Occipital lobe (tissue), 2 donors: ENCODE data around the gene APBA2. TPM values are rescaled to one million over a fixed set of nuclear protein-coding genes. Genes with fewer than 3 reads are reported as not detected.
"Not testable (repeated sequence)": the region's sequence is repeated elsewhere in the genome, so short reads cannot be mapped to it uniquely, and the experiment has no call there.

Source experiments
- DNase-seq: peaks from one replicate; lab custom pipeline; 2025; lab: John Stamatoyannopoulos, UW
- total RNA-seq: library from RNA; depleted of rRNA; stranded (reverse); fragments of >200 nt; gene quantifications from one replicate; pipeline ENCODE4 v1.2.3, GENCODE V29; 2014

APBA2 gene
- total RNA-seq, 1 donor from 2014 or later, result 108 TPM

DNA sequence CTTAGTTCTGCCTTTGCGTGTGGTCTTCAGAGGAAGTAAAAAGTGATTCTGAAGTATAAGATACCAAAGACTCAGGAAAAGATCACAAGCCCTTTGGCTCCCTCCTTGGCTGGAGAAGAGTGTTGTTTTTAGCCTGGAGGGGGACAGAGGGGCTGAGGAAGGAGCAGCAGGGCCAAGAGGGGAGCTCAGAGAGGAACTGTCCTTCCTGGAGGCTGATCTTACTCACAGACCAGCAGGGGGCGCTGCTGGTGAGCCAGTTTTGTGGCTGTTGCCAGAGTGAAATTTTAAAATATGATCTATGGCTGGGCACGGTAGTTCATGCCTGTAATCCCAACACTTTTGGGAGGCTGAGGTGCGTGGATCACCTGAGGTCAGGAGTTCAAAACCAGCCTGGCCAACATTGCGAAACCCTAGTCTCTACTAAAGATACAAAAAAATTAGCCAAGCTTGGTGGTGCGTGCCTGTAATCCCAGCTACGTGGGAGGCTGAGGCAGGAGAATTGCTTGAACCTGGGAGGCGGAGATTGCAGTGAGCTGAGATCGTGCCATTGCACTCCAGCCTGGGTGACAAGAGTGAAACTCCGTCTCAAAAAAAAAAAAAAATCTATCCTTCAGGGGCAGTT lies 216.5 kb downstream of the APBA2 start:
- not testable (repeated sequence) for DNase-seq

DNA sequence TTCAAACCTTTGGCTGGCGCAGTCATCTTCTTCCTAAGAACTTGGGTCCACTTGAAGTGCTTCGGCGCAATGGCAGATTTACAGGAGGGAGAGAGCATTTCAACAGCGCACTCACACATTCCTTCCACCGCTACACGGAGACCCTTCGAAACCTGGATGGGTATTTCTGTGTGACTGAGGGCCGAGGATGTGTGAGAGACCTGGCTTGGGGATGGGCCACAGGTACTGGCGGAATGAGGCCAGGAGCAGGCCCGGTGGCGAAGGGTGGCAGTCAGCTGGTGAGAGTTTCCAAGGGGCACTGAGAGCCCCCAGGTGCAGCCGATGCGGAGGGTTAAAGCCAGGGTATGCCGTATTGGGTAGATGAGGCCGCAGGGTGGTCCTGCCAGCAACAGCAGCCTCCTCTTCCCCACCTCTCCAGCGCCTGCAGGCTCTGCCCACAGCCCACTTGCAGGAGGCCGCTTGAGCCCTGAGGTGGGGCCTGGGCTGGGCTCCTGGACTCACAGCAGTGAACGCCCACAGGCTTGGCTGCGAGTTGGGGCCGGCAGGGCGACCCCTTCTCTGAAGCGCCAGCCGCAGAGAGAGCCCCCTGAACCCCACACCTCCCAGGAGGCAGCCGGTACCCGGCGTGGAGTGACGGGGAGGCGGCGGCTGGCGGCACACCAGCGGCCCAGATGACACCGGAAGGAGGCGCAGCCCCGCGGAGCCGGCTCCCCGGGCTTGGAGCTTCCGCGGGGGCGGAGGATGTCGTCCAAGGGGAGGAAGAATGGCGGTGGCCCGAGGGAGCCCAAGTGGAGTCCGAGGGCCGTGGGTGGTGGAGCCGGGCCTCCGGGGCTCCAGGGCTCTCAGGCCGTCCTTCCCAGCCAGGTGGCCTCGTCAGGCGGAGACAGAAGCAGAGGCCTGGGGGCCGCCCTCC lies 217.4 kb downstream of the APBA2 start:
- no peak for DNase-seq

DNA sequence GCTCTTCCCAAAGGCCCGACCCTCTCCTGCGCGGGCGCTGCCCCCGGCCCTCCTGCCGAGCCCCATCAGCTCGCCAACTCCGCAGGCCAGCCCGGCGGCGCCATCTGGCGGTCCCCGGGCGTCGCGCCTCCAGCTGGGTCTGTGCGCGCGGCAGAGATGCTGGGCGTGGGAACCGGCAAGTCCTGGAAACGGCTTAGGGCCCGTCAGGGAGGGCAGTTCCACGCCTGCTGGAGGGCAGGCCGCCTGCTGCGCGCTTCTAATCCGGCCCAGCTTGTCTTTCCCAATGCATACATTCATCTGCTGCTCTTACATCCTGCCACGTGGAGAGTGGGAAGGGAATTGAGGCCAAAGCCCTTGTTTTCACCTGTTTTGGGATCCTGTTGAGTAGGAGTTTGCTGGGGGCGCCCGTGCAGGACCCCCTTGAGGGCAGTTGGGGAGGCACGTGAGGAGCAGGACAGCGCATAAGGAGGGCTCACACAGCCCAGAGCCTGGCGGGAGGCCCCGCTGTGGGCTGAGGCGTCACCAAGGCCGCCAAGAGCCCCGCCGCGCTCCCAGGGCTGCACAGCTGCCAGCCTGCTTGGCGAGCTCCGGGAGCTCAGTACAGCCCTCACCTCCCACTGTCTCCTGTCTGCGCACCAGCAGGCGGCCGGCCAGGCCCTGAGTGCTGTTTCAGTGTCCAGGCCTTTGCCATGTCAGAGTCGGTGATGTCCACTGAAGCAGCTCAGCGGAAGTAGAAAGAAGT lies 218.2 kb downstream of the APBA2 start:
- peak; percentile 69 for DNase-seq

DNA sequence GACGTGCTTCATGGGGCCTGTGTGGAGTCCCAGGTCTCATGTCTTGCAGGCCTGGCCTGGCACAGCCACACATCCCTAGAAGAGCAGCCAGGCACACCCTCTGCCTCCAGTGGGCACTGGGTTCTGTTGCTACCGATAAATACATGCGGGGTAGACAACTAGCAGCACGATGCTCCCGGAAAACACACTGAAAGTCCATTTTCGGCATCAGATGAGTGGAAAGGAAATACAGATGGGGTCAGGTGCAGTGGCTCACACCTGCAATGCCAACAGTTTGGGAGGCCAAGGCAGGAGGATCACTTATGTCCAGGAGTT lies 218.7 kb downstream of the APBA2 start:
- DNase-seq, result no peak

DNA sequence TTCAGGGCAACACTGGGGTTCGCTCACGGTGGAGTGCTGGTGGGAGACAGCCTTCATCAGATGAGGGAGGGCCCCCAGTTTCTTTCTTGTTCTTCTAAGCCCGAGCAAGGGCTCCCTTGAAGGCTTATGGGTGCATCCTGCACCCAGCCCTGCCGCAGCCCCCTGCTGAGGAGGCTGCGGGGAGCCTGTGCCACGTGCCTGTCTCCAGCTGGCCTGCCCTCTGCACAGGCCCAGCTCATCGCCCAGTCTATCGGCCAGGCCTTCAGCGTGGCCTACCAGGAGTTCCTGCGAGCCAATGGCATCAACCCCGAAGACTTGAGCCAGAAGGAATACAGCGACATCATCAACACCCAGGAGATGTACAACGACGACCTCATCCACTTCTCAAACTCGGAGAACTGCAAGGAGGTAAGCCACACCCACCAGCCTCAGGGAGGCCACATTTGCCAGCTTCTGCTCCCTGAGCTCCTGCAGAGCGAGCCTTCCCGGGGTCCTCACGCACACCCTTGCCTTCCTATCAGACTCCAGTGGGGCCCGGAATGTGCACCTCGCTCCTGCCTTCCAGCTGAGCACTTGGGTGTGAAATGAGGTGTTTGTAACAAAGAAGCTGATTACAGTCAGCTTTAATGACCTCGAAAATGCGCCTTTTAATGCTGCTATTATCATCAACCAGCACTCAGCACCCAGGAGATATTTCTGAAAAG lies 219.5 kb downstream of the APBA2 start:
- DNase-seq, result no peak

DNA sequence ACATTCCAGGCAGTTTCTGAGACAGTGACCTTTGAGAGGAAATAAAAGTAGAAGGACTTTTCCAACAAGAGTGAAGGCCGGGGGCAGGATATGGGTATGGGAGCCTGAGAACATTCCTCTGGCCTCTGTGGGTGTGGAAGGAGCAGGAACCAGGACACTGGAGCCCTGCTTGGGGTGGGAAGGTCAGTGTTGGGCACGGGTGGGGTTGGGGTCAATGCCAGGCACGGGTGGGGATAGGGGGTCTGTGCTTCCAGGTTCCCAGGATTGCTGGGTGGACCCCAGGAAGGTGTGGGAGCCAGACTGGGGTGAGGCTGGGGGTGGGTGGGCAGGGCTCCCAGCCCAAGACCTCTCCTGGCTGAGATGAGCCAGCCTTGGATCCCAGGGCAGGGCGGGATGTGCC lies 220.3 kb downstream of the APBA2 start:
- DNase-seq, result no peak

DNA sequence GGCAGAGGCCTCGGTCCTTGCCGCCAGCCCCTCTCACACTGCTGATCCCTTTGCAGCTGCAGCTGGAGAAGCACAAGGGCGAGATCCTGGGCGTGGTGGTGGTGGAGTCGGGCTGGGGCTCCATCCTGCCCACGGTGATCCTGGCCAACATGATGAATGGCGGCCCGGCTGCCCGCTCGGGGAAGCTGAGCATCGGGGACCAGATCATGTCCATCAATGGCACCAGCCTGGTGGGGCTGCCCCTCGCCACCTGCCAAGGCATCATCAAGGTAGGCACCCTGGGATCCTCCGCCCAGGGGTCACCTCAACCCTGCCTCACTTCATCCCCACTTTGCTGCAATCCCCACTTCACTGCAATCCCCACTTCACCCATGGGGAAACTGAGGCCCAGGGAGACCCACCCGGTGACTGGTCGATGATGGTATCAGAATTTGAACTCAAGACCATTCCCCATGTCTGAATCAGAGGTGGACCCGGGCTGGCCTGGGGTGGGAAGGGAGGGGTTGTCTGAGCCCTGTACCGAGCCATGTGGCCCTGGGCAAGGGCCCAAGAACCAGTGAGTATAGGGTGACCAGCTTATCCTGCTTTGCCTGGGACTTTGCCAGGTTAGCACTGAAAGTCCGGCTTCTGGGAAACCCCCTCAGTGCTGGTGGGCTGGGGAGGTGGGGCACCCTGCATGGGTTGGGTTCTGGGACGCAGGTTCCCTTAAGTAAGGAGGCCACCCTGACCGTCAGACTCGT lies 220.9 kb downstream of the APBA2 start:
- DNase-seq, result no peak

DNA sequence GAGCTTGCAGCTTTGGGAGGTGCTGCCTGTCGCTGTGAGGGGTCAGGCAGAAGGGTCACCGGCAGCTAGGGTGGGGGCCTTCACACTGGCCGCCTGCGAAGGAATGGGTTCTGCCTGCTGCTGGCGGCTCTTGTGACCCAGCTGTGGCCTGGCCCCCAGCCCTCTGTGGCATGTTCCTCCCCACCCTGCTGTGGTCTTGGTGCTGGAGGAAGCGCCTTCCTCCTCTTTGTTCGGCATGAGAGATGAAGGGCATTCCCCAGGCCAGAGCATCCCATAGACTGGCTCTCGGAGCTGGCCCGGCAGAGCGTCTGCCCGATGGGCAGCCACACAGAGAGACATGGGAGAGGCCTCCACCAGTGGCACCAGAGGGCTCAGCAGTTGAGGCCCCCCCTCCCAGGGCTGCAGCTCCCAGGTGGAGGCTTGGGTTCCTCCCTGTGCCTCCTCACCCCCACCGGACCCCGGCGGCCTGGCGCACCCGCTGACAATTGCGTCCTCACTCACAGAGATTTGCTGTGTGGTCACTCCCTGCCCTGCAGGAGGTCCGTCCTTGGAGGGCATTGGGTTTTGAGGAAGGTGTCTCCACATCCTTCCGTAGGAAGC lies 221.6 kb downstream of the APBA2 start:
- DNase-seq, result no peak

DNA sequence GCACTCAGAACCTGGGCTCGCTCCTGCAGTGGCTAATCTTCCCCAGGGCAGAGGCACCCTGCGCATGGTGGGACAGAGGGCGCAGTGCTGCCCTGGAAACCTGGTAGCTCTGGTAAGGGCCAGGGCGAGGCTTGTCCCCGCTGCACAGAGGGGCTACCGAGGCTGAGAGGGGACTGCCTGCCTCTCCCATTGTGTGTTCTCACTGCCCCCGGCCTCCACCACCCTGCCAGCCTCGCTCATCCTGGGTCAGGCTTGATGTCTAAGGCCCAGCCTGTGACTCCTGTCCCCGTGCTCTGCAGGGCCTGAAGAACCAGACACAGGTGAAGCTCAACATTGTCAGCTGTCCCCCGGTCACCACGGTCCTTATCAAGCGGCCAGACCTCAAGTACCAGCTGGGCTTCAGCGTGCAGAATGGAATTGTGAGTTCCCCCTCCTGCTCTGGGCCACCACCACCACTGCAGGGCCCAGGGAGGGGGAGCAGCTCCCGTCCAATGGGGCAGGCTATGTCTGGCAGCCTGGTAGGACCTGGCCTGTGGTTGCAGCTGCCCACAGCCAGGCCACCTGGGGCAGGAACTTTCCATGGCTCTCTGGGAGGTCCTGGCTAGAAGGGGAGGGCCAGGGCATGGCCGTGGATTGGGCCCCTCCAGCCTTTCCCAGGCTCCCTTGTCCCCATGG lies 222.3 kb downstream of the APBA2 start:
- no peak for DNase-seq

DNA sequence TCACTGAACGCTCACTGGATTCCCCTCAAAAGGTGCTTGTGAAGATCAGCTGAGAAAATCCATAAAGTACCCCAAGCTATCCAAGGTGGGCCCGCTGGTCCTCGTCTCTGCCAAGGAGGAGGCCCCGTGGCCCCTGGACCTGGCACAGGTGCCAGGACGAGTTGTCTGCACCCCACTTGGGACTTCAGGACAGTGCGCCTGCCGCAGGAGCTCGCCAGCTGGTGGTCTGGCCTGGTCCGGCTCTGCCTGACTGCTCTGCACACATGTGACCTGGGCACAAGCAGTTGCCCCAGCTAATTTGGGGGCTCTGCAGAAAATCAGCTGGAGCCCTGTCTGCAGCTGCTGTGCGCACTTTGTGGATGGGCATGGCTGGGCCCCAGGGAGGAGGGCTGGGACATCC lies 224.0 kb downstream of the APBA2 start:
- DNase-seq, result no peak

DNA sequence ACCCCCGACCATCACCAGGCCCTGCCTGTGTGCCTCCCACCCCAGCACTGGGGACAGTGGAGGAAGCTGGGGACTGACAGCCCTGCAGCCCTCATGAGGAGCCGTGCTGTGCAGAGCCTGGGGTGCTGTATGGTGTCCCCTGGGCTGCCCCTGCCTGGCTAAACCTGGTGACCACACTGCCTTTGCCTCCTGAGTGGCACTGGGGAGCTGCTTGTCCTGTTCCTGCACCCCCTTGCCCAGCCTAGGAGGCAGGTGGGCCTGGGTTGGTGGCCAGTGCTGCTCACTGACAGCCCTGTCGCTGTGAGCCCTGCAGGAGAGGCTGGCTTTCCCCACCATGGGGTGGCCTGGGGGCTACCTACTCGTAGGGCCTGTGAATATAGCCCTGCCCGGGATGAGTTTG lies 224.4 kb downstream of the APBA2 start:
- no peak for DNase-seq

DNA sequence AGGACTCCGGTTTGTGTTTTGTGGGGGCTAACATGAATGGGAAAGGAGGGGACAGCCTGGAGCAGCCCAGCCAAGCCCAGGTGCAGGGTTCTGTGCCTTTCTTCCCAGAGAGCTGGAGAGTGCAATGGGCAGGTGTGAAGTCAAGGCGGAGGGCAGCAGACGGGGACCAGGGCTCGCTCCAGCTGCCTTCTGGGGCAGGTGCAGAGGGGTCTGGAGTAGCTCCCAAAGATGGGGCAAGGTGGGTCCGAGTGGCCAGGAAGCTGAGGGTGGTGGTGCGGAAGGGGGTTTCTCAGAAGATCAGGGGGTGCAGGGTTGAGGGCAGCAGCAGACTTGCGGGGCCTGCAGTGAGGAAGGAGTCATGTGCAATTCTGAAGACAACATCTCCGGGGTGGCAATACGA lies 225.0 kb downstream of the APBA2 start:
- no peak for DNase-seq

DNA sequence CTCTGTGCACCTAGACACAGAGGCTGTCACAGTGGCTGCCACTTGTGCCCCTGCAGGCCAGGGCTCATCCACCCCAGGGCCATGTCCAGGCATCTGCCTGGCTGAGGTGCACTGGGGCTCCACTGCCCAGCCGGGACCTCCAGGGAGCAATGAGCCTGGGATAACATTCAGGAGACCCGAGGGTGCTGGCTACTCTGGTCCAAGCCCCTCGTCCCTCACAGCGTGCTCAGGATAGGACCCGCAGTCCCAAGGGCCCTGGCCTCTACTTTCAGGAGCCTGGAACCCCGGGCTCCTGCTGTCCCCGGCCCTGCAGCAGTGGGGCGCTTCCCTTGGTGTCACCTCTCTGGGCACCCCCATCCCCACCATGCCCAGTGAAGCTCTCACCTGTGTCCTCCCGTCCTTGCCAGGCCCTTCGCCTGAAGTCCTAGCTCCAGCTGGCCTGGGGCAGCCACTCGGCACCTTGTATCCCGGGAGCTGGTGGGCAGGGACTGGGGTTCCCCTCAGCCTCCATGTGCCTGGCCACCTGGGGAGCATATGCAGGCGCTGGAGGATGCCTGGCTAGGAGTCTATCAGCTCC lies 226.0 kb downstream of the APBA2 start:
- no peak for DNase-seq

DNA sequence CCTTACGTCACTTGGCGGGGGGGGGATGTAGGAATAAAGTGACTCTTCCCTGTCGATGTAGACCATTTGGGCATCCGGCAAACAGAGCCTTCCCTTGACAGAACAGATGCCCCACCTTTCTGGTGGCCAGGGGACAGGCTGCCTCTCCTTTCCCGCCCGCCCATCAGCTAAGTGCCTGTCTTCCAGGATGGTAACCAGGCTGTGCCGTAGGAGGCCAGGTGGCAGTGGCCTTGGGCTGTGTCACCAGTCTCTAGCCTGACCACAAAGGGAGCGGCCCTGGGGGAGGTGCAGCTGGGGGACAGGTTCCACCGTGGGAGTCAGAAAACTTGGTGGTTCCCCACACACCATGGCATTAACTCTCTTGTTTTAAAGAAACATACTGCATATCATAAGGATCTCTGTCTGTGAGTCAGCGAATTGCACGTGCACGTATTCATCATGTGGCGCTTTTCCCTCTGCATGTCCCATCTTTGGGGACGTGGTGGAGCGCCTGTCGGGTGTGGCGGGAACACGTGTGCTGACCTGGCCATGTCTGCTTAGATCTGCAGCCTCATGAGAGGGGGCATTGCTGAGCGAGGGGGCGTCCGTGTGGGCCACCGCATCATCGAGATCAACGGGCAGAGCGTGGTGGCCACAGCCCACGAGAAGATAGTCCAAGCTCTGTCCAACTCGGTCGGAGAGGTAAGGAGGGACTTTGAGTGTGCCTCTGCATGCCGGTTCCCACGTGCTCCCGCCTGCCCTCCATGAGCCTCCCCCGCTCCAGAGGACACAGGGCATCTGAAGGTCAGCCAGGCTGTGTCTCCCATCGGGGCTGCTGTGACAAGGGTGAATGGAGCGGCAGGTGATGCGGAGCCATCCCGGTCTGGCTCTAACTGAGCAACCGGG lies 227.8 kb downstream of the APBA2 start:
- DNase-seq, result no peak

DNA sequence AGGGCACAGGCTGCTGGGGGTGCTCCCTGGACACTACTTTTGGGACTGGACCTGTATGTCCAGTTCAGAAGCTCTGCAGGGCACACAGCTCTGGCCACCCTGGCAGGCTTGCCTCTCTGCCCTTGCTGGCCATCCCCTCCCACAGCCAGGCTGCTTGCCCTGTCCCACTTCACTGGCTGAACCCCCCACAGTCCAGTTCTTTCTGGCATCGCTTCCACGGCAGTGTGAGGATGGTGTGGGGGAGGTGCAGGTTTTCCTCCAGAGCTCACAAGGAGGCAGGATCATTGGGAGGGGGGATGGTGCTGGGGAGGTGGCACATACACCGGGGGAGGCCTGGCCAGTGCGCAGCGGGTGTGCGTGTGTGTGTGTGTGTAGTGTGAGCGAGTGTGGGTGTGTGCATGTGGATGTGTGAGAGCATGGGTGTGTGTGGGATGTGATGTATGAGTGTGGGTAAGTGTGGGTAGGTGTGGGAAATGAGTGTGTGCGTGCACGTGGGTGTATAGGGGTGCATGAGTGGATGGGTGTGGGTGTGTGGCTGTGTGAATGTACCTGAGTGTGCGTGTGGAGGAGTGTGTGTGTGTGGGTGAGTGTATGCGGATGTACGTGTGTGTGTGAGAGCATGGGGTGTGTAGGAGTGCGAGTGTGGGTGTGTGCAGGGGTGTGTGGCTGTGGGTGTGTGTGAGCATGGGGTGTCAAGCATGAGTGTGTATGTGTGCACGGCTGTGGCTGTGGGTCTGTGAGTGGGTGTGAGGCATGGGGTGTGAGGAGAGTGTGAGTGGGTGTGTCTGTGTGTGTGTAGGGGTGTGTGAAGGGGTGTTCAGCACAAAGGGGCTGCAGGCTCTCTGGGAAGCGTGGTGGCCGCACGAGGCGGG lies 228.7 kb downstream of the APBA2 start:
- no peak for DNase-seq

DNA sequence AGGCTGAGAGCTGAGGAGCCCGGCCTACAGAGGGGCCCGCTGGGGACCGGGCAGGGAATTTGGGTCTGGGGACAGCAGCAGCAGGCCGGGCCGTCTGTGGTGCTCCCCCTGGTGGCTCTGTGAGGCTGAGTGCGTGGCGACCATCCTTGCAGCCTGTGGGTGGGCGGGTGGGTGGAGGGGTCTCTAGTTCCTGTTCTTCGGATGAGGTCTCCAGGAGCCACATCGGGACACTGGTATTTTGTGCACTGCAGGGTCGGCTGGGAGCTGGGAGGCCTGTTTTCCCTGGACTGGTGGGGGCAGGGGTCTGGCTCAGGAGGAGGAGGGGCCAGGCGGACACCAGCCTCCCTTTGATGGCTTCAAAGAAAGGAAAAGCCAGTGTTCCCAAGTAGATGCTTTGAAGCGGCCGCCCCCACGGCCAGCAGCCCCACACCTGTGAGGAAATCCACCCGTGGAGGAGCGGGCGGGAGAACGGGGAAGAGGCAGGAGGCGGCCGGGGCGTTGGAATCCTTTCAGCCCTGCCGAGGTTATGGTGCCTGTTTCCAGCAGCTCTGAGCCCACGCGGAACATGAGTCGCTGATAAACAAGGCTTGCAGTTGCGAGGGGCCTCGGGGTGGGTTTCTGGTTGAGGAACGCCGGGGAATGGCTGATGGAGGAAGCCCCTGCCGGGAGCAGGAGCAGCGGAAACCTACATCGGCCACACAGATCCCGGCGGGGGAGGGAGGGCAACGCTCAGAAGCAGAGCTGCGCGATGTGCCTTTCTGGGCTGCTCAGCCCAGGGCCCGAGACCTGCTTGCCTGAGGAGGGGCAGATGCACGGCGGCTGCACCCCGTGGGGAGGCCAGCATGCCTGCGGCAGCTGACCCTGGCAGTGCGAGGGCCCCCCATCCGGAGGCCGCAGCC lies 229.6 kb downstream of the APBA2 start:
- DNase-seq, result no peak
